Fibroblast of the aortic adventitia (primary cell): ENCODE data around the gene ANG. TPM values are rescaled to one million over a fixed set of nuclear protein-coding genes. Genes with fewer than 3 reads are reported as not detected.
"Not testable (repeated sequence)": the region's sequence is repeated elsewhere in the genome, so short reads cannot be mapped to it uniquely, and the experiment has no call there.

ENCODE experiments used
- DNase-seq: peaks from one replicate; pipeline ENCODE4 v3.0.0-alpha.2; 2010; ENCODE audit warnings: low read depth
- H3K4me3 ChIP-seq: 2 replicates; pipeline ENCODE4 v1.5.1; 2011; ENCODE audit warnings: low read depth, mild to moderate bottlenecking, control low read depth, low read length, moderate library complexity
- total RNA-seq: library from RNA; depleted of rRNA; stranded (reverse); fragments of >200 nt; gene quantifications from 2 replicates; pipeline ENCODE4 v1.2.3, GENCODE V29; 2012; ENCODE audit warnings: low replicate concordance
- TF ChIP-seq, protein P1 (sequence below): IDR thresholded peaks from 2 replicates; pipeline ENCODE4 v1.5.1; 2011; ENCODE audit warnings: mild to moderate bottlenecking, low read length, control low read depth, inconsistent platforms; ENCODE audit not compliant: insufficient read depth

Gene ANG
- total RNA-seq, 1 donor: 4.8 TPM

DNA sequence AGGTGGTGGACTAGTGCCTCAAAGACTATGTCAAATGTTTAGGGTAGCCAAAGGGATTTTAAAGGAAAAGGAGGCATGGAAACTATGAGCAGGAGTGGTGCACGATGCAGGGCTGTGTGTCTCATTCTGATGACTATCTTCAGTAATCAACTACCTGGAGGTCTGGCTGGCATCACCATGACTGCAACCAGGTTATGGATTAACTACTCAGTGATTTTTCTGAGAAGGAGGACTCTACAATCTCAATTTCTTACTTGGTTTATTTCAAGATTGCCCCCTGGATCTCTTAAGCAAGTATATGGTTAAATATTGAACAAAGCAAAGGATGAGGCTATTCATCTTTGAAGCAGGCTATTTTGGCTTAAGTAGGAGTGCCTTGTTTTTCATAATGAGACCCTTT lies 38.0 kb downstream of the ANG start:
- DNase-seq: no peak
- TF ChIP-seq, protein P1, sequence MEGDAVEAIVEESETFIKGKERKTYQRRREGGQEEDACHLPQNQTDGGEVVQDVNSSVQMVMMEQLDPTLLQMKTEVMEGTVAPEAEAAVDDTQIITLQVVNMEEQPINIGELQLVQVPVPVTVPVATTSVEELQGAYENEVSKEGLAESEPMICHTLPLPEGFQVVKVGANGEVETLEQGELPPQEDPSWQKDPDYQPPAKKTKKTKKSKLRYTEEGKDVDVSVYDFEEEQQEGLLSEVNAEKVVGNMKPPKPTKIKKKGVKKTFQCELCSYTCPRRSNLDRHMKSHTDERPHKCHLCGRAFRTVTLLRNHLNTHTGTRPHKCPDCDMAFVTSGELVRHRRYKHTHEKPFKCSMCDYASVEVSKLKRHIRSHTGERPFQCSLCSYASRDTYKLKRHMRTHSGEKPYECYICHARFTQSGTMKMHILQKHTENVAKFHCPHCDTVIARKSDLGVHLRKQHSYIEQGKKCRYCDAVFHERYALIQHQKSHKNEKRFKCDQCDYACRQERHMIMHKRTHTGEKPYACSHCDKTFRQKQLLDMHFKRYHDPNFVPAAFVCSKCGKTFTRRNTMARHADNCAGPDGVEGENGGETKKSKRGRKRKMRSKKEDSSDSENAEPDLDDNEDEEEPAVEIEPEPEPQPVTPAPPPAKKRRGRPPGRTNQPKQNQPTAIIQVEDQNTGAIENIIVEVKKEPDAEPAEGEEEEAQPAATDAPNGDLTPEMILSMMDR: no peak
- H3K4me3 ChIP-seq: no peak overlapping the region

DNA sequence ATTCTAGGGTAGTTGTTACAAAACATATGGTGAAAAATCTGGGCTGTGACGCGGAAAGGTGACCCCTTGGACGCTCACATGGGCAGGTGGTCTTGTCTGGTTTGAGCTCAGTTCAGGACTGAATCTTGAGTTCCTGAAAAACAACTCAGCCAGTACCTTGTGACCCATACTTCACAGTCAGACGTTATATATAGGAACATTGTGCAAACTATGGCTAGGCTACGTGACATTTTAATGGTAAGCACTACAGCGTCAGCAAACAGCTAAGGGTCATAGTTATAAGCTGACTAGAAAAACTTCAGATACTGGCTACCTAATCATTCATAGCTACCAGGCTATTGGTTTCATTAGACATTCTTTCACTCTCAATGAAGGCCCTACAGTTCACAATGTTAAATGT lies 42.3 kb downstream of the ANG start:
- H3K4me3 ChIP-seq: no peak overlapping the region
- TF ChIP-seq, protein P1: no peak
- no peak for DNase-seq

DNA sequence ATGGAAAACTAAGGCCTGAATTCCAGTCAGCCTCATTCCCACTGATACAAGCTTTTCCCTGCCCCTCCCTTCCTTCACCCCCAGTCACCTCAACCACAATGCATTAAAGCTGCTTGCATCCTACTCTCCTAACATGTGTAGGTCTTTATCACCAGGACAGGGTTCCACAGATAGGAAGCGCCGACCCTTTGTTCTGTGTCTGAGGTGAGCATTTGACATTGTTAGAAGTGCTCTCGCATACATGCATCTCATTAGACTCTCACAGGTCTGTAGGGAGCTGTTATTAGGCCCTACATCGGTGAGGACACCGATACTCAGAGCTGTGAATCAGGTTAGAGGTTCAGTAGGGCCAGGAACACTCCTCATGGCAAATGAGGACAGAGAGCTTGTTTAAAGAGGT lies 43.9 kb downstream of the ANG start:
- DNase-seq: no peak
- H3K4me3 ChIP-seq: no peak overlapping the region
- TF ChIP-seq, protein P1: no peak

DNA sequence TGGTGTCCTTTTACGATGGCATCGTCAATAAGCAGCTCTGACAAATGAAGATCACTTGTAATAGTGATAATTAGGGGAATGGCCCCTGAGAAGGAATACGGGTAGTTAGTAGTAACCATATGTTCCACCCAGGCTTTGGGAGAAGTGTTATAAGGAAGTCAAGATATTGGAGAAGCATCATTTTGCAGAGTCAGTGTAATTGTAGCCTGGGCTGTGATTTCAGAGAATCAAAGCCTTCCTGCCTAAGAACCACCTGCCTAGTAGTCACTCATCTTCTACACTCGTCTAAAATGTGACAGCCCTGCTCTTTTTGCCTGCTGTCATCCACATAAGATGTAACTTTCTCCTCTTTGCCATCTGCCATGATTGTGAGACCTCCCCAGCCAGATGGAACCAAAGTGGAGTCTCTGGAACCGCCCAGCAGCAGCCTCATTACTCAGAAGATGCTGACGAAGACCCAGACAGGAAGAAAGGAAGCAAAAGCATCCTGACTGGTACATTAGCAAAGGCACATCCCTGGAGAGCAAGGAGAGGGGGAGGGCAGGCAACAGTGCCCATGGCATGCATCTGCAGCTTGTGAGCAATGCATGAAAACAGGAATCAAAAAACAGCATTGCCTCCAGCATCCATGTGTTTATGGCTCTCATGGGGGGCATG lies 44.5 kb downstream of the ANG start:
- TF ChIP-seq, protein P1: no peak
- no peak overlapping the region for H3K4me3 ChIP-seq
- DNase-seq: no peak

DNA sequence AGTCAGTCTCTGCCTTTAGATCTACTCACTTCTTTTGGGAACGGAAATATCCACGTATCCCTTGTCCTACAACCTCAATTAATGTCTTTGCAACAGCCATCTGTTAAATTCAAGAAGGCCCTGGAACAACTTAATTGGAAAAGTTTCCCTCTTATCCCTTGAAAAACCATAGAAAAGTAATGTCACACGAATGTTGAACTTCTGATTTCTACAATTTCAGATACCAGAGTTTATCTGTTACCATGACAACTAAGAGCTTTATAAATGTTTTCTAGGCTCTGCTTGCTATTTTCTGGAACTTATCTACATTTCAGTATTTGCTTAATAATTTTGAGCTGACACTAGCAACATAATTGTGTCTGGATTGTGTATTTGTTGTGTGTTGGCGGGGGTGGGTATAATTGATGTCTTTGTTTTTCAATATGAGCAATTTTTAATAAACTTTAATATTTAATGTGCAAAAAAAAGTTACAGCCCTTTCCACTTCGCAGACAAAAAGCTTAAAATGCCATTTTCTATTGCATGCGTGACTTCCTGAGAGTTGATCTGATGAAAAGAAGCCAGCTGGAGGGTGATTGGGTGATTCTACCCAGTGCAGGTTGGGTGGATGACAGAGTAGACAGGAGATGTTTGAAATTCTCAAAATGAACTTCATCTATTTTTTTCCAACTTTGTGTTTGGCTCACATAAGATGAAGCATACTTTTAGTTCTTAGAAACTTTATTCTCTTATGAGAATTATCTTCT lies 45.3 kb downstream of the ANG start:
- peak; percentile 6 for DNase-seq
- H3K4me3 ChIP-seq: no peak overlapping the region
- TF ChIP-seq, protein P1: no peak

DNA sequence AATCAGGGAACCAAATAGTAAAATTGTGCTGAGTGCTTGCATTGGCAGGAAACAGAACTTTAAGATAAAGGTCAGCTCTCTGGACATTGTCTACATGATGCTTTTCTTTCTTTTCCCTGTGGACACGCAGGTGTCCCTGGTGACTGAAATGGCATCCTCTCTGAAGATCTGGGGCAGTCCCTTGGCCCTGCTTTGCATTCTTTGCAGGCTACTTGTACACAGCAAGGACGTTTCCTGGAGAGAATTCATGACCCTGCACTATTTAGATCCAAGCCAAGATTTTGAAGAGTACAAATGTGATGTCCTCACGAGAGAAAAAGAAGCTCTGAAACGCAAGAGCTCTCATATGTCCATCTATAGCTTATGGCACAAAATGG lies 45.9 kb downstream of the ANG start:
- no peak overlapping the region for H3K4me3 ChIP-seq
- DNase-seq: no peak
- TF ChIP-seq, protein P1: no peak

DNA sequence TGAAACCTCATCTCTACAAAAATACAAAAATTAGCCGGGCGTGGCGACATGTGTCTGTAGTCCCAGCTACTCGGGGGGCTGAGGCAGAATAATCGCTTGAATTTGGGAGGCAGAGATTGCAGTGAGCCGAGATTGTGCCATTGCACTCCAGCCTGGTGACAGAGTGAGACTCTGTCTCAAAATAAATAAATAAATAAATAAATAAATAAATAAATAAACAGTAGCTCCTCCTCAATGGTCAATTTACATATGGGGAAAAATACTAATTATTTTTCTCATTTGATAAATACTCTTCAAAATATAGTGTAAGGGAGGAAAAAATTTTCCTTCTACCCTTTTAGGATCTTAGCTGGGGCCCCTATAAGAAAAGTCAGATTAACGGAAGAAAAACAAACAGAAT lies 49.7 kb downstream of the ANG start:
- not testable (repeated sequence) for DNase-seq, H3K4me3 ChIP-seq
